SJSA1 (cell line): ENCODE data around the gene CACTIN. TPM values are rescaled to one million over a fixed set of nuclear protein-coding genes. Genes with fewer than 3 reads are reported as not detected.
A peak's percentile ranks its signal among the peaks of the same experiment; 100 is the strongest.
"Not testable (repeated sequence)": the region's sequence is repeated elsewhere in the genome, so short reads cannot be mapped to it uniquely, and the experiment has no call there.

Source experiments
- DNase-seq, 2 experiments: peaks; one replicate each; pipeline ENCODE4 v3.0.0-alpha.2; 2015 to 2020; ENCODE audit warnings: low spot score in 2 of 2, low read depth in 1 of 2
- H3K27ac ChIP-seq: fragments of 250-450 bp; sonication (Bioruptor Pico); 2 replicates; pipeline ENCODE4 v1.5.1; 2020; ENCODE audit warnings: mild to moderate bottlenecking, moderate library complexity
- H3K27me3 ChIP-seq: fragments of 250-450 bp; sonication (Bioruptor Pico); replicated peaks from 2 replicates; pipeline ENCODE4 v1.5.1; 2020; ENCODE audit warnings: mild to moderate bottlenecking, moderate library complexity
- H3K36me3 ChIP-seq: fragments of 250-450 bp; sonication (Bioruptor Pico); 2 replicates; pipeline ENCODE4 v1.5.1; 2020; ENCODE audit warnings: mild to moderate bottlenecking
- H3K4me1 ChIP-seq: fragments of 250-450 bp; sonication (Bioruptor Pico); replicated peaks from 2 replicates; pipeline ENCODE4 v1.6.1; 2021; ENCODE audit warnings: mild to moderate bottlenecking
- H3K4me3 ChIP-seq: fragments of 250-450 bp; sonication (Bioruptor Pico); 2 replicates; pipeline ENCODE4 v1.5.1; 2020; ENCODE audit warnings: mild to moderate bottlenecking
- H3K9me3 ChIP-seq: fragments of 250-450 bp; sonication (Bioruptor Pico); replicated peaks from 2 replicates; pipeline ENCODE4 v1.5.1; 2020; ENCODE audit warnings: mild to moderate bottlenecking
- total RNA-seq: library from RNA; depleted of rRNA; stranded (reverse); fragments of >200 nt; shearing (Covaris generic); gene quantifications from 2 replicates; pipeline ENCODE4 v1.2.3, GENCODE V29; 2014

The CACTIN gene
- total RNA-seq, 1 experiment from 2014 or later, result 45.2 TPM

- Histone ChIP-seq H3K9me3 (no peaks in the 10 kb centered on the region), H3K4me1 (peaks cover 20% of the 10 kb centered on the region), H3K4me3 (no peak overlapping the region), H3K36me3 (peaks cover 32% of the 10 kb centered on the region), H3K27me3 (no peaks in the 10 kb centered on the region), H3K27ac (no peak overlapping the region)
- no peak for DNase-seq
Observed at GRCh38 chr19:3667766-3668165, 41.2 kb upstream of the CACTIN start.

- no peaks in the 10 kb centered on the region for H3K27me3 ChIP-seq
- H3K4me3 ChIP-seq, result no peak overlapping the region
- peaks cover 34% of the 10 kb centered on the region for H3K36me3 ChIP-seq
- H3K4me1 ChIP-seq, result peaks cover 20% of the 10 kb centered on the region
- H3K27ac ChIP-seq, result no peak overlapping the region
- no peaks in the 10 kb centered on the region for H3K9me3 ChIP-seq
- DNase-seq, result no peak
Observed at GRCh38 chr19:3667037-3667638, 40.5 kb upstream of the CACTIN start.

- Histone ChIP-seq H3K36me3 (peaks cover 39% of the 10 kb centered on the region), H3K4me1 (peaks cover 16% of the 10 kb centered on the region)
- not testable (repeated sequence) for H3K9me3 ChIP-seq, DNase-seq, H3K27me3 ChIP-seq, H3K4me3 ChIP-seq, H3K27ac ChIP-seq
Observed at GRCh38 chr19:3666545-3666856, 39.9 kb upstream of the CACTIN start.

- Histone ChIP-seq H3K9me3 (no peaks in the 10 kb centered on the region), H3K4me1 (peaks cover 10% of the 10 kb centered on the region), H3K27ac (no peak overlapping the region), H3K27me3 (no peaks in the 10 kb centered on the region), H3K4me3 (no peak overlapping the region), H3K36me3 (peaks cover 43% of the 10 kb centered on the region)
- peak; percentile 52 to 68 for DNase-seq
Observed at GRCh38 chr19:3665681-3666544, 39.3 kb upstream of the CACTIN start.

GRCh38 chr19:3664879-3665642 lies 38.5 kb upstream of the CACTIN start:
- no peak for DNase-seq
- H3K9me3 ChIP-seq, result no peaks in the 10 kb centered on the region
- no peaks in the 10 kb centered on the region for H3K27me3 ChIP-seq
- peaks cover 52% of the 10 kb centered on the region for H3K36me3 ChIP-seq
- no peak overlapping the region for H3K4me3 ChIP-seq
- peaks cover 2% of the 10 kb centered on the region for H3K4me1 ChIP-seq
- H3K27ac ChIP-seq, result no peak overlapping the region

DNA sequence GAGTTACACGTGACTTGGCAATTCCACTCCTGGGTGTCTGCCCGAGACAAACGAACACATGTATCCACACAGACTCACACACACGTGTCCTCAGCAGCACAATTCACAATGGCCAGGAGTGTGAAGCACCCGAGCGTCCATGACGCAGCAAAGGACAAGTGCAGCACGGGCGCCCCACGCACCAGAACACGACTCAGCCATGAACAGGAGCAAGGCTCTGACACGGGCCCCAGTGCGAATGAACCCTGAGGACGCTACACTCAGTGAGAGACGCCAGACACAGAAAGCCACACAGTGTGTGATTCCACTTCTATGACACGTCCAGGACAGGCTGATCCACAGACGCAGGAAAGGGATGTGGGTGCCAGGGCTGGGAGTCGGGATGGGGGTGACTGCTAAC lies 37.2 kb upstream of the CACTIN start:
- DNase-seq, result no peak
- Histone ChIP-seq H3K27ac (no peak overlapping the region), H3K27me3 (no peaks in the 10 kb centered on the region), H3K4me3 (no peak overlapping the region), H3K9me3 (no peaks in the 10 kb centered on the region), H3K36me3 (peaks cover 55% of the 10 kb centered on the region), H3K4me1 (no peaks in the 10 kb centered on the region)

GRCh38 chr19:3661284-3662238 lies 35.0 kb upstream of the CACTIN start:
- no peaks in the 10 kb centered on the region for H3K4me1 ChIP-seq
- H3K27ac ChIP-seq, result no peak overlapping the region
- DNase-seq, result no peak
- peaks cover 71% of the 10 kb centered on the region for H3K36me3 ChIP-seq
- H3K4me3 ChIP-seq, result no peak overlapping the region
- H3K27me3 ChIP-seq, result no peaks in the 10 kb centered on the region
- no peaks in the 10 kb centered on the region for H3K9me3 ChIP-seq

DNA sequence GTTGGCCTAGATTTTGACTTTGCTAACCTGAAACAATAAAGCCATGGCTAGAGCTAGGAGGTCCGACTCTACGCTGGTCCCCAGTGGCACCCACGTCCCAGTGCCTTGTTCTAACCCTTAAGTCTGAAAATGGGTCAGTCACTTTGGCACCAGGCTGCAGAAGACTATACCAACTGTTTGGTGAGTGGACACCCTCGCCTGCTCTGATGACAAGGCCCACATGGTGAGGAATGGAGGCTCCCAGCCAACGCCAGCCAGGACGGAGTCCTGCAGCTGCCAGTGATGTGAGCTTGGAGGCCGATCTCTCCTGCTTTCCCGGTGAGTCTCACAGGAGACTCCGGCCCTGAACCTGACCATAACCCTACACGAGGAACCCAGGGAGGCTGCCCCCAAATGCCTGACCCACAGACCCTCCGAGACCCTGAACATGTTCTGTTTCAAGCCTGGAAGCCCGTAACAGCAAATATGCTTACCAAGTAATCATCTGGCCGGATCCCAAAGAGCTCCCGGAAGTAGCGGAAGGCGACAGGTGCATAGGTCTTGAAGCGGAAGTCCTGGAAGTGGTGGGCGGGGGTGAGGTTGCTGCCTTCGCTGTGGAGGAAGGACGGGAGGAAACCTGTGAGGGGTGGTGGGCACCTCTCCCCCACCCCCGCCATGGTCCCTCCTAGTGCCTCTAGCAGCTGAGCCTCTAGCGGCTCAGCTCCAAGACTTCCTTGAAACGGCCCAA lies 34.1 kb upstream of the CACTIN start:
- no peak overlapping the region for H3K4me3 ChIP-seq
- H3K27me3 ChIP-seq, result no peaks in the 10 kb centered on the region
- H3K27ac ChIP-seq, result no peak overlapping the region
- no peaks in the 10 kb centered on the region for H3K9me3 ChIP-seq
- H3K36me3 ChIP-seq, result peaks cover 71% of the 10 kb centered on the region
- H3K4me1 ChIP-seq, result peaks cover 7% of the 10 kb centered on the region
- DNase-seq, result no peak

DNA sequence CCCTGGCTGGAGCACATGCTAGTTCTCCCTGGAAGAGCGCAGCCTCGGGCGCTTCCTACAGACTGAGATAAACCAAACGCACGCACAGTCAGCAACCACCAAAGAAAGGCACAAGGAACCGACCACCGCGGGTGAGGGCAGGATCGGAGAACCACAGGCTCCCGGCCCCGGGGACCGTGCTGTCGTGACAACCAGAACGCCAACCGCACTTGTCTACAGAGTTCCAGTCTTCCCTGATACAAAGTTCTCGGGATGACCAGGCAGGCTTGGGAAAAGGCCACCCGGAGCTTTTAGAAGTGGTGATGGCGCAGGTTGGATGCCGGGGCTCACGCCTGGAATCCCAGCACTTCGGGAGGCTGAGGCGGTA lies 33.1 kb upstream of the CACTIN start:
- Histone ChIP-seq H3K9me3 (no peaks in the 10 kb centered on the region), H3K27ac (no peak overlapping the region), H3K4me1 (peaks cover 15% of the 10 kb centered on the region), H3K27me3 (no peaks in the 10 kb centered on the region), H3K4me3 (no peak overlapping the region), H3K36me3 (peaks cover 63% of the 10 kb centered on the region)
- no peak for DNase-seq

DNA sequence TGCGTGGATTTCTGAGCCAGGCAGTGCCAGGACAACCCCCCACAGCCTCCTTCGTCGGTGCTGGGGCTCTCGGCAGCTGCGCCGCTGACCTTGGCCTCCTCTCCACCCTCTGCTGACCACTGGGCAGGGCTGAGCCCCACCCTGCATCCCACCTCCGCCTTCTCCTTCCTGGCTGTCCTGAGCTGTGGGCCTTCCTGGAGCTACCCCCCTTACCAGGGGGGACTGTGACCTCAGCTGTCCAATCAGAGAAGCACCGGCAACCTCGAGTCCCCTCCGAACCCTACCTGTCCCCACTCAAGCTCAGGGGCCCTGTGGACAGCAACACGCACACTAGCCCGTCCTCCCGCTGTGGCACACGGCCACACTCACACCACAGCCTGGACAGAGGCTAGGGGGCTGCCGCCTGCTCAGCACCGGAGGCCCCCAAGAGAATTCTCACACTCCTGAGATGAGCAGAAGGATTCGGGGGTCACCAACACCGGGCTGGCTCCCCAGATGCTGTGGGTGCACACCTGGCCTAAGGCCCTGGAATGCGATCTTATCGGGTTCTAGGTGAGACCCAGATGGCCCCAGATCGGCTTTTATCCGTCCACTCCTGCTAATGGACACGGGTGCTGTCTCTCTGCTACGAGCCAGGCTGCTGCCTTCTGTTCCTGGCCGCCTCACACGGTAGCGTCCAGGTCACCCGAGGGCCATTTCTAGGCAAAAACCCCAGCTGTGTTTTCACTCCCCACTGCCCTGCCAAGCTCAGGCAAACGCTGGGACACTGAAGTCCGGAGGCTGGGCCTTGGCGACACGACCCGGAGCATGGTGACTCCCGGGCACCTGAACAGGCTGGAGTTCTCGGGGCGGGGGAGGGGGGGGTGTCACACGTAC lies 32.5 kb upstream of the CACTIN start:
- H3K36me3 ChIP-seq, result peaks cover 64% of the 10 kb centered on the region
- no peaks in the 10 kb centered on the region for H3K27me3 ChIP-seq
- no peak overlapping the region for H3K27ac ChIP-seq
- no peaks in the 10 kb centered on the region for H3K9me3 ChIP-seq
- no peak for DNase-seq
- no peak overlapping the region for H3K4me3 ChIP-seq
- peaks cover 15% of the 10 kb centered on the region for H3K4me1 ChIP-seq

- Histone ChIP-seq H3K9me3 (no peaks in the 10 kb centered on the region), H3K36me3 (peaks cover 62% of the 10 kb centered on the region), H3K27me3 (no peaks in the 10 kb centered on the region), H3K4me3 (no peak overlapping the region), H3K4me1 (peaks cover 15% of the 10 kb centered on the region), H3K27ac (no peak overlapping the region)
- DNase-seq, result no peak
Observed at GRCh38 chr19:3658004-3658869, 31.6 kb upstream of the CACTIN start.
